Rectal smooth muscle tissue (tissue), 1 donor: ENCODE measurements around the gene TMEM237.
A peak's percentile ranks its signal among the peaks of the same experiment; 100 is the strongest.

Source experiments
- H3K27ac ChIP-seq: one replicate; pipeline ENCODE4 v1.7.0; 2013; ENCODE audit warnings: low read depth, low read length, inconsistent platforms
- H3K27me3 ChIP-seq: one replicate; pipeline ENCODE4 v1.7.0; 2013; ENCODE audit warnings: low read length; ENCODE audit not compliant: control insufficient read depth, insufficient read depth
- H3K36me3 ChIP-seq: one replicate; pipeline ENCODE4 v1.7.0; 2013; ENCODE audit warnings: low read length; ENCODE audit not compliant: control insufficient read depth, insufficient read depth
- H3K4me1 ChIP-seq: one replicate; pipeline ENCODE4 v1.7.0; 2013; ENCODE audit warnings: low read length; ENCODE audit not compliant: control insufficient read depth, insufficient read depth
- H3K4me3 ChIP-seq: one replicate; pipeline ENCODE4 v1.7.0; 2013; ENCODE audit warnings: low read length
- H3K9ac ChIP-seq: one replicate; pipeline ENCODE4 v1.7.0; 2013; ENCODE audit warnings: low read length

Gene TMEM237

DNA sequence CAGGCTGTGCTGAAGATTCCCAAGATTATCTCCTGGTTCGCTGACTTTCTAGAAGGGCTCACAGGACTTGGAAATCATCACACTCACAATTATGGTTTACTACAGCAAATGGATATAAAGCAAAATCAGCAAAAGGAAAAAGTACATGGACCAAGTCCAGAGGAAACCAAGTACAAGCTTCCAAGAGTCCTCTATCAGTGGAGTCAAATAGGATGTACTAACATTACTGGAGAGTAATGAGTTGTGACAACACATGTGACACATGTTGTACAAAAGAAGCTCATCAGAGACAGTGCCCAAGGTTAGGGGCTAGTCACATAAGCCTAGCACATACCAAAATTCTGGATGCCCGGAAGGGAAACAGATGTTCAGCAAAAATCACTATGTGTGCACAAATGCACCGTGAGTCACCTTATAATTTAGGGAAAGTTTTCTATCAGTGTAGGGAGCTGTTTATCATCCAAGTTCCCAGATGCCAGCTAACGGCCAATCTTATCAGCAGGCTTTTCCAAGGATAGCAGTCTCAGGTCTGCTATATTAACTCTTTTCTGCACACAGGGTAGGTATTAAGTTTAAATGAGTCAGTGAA lies 9.5 kb downstream of the TMEM237 start:
- H3K4me3 ChIP-seq = no peak overlapping the region
- no peak overlapping the region for H3K9ac ChIP-seq
- no peaks in the 10 kb centered on the region for H3K27me3 ChIP-seq
- peaks cover 5% of the 10 kb centered on the region for H3K36me3 ChIP-seq
- H3K27ac ChIP-seq = no peak overlapping the region
- H3K4me1 ChIP-seq = no peaks in the 10 kb centered on the region

- Histone ChIP-seq H3K9ac (no peak overlapping the region), H3K4me3 (no peak overlapping the region), H3K4me1 (no peaks in the 10 kb centered on the region), H3K36me3 (peaks cover 8% of the 10 kb centered on the region), H3K27me3 (no peaks in the 10 kb centered on the region), H3K27ac (no peak overlapping the region)
These were observed 12.3 kb downstream of the TMEM237 start for GRCh38 chr2:201631041-201631440.

DNA sequence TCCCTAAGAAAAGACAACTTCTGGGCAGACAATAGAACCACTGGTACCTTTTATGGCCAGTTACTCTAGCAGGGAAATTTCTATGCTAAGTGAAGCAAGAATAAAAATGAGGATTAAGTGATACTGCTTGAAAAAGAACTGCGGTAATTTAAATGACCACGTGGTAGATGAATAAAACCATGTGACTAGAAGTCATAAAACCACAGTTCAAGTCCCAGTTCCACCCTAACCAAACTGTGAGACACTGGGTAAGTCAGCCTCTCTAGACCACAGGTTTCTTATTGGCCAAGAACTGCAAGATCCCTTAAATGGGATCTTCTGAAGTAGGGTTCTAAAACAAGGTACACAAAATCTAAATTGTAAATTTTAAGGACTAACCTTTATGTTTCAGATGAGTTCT lies 12.7 kb downstream of the TMEM237 start:
- H3K4me3 ChIP-seq = no peak overlapping the region
- no peaks in the 10 kb centered on the region for H3K4me1 ChIP-seq
- H3K9ac ChIP-seq = no peak overlapping the region
- H3K36me3 ChIP-seq = peaks cover 8% of the 10 kb centered on the region
- H3K27ac ChIP-seq = no peak overlapping the region
- H3K27me3 ChIP-seq = no peaks in the 10 kb centered on the region

GRCh38 chr2:201628545-201628944 lies 14.8 kb downstream of the TMEM237 start:
- no peaks in the 10 kb centered on the region for H3K4me1 ChIP-seq
- no peak overlapping the region for H3K9ac ChIP-seq
- H3K27me3 ChIP-seq = no peaks in the 10 kb centered on the region
- H3K4me3 ChIP-seq = no peak overlapping the region
- H3K27ac ChIP-seq = no peak overlapping the region
- peaks cover 8% of the 10 kb centered on the region for H3K36me3 ChIP-seq

GRCh38 chr2:201622306-201622970 lies 20.9 kb downstream of the TMEM237 start:
- H3K4me1 ChIP-seq = no peaks in the 10 kb centered on the region
- H3K27ac ChIP-seq = no peak overlapping the region
- peaks cover 3% of the 10 kb centered on the region for H3K36me3 ChIP-seq
- H3K9ac ChIP-seq = no peak overlapping the region
- no peak overlapping the region for H3K4me3 ChIP-seq
- H3K27me3 ChIP-seq = no peaks in the 10 kb centered on the region

GRCh38 chr2:201621293-201621999 lies 21.9 kb downstream of the TMEM237 start:
- H3K4me1 ChIP-seq = no peaks in the 10 kb centered on the region
- H3K27me3 ChIP-seq = no peaks in the 10 kb centered on the region
- no peak overlapping the region for H3K27ac ChIP-seq
- no peak overlapping the region for H3K9ac ChIP-seq
- no peak overlapping the region for H3K4me3 ChIP-seq
- no peaks in the 10 kb centered on the region for H3K36me3 ChIP-seq

GRCh38 chr2:201618744-201619662 lies 24.3 kb downstream of the TMEM237 start:
- no peaks in the 10 kb centered on the region for H3K4me1 ChIP-seq
- H3K27me3 ChIP-seq = no peaks in the 10 kb centered on the region
- no peaks in the 10 kb centered on the region for H3K36me3 ChIP-seq
- H3K4me3 ChIP-seq = peak overlapping the region; percentile 26
- no peak overlapping the region for H3K27ac ChIP-seq
- no peak overlapping the region for H3K9ac ChIP-seq

DNA sequence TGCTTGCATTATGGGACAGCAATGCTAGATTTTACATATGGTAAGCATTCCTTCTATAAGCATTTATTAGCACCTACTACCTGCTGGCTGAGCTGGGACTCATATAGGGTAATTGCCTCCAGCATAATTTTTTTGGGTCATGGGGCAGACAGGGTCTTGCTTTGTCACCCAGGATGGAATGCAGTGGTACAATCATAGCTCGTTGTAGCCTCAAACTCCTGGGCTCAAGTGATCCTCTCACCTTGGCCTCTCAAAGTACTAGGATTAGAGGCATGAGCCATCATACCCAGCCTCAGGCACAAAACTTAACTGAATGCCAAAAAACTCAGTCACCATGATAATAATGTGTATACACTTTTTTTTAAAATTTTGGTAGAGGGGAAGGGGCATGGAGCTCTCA lies 35.3 kb downstream of the TMEM237 start:
- H3K36me3 ChIP-seq = no peaks in the 10 kb centered on the region
- no peaks in the 10 kb centered on the region for H3K27me3 ChIP-seq
- H3K9ac ChIP-seq = no peak overlapping the region
- H3K27ac ChIP-seq = no peak overlapping the region
- H3K4me3 ChIP-seq = no peak overlapping the region
- H3K4me1 ChIP-seq = no peaks in the 10 kb centered on the region

DNA sequence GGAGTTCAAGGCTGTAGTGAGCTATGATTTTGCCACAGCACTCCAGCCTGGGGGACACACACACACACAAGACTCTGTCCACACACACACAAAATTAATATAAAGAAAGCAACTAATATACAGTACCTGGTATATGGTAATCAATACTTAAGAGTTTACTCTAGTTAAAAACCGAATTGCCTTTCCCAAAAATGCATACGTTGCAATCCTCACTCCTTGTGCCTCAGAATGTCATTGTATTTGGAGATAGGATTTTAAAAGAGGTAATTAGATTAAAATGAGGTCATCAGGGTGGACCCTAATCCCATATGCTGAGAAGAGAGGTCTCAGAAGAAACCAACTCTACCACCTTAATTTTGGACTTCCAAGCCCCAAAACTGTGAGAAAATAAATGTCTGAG lies 35.7 kb downstream of the TMEM237 start:
- H3K36me3 ChIP-seq = no peaks in the 10 kb centered on the region
- H3K4me3 ChIP-seq = no peak overlapping the region
- no peaks in the 10 kb centered on the region for H3K27me3 ChIP-seq
- no peaks in the 10 kb centered on the region for H3K4me1 ChIP-seq
- no peak overlapping the region for H3K27ac ChIP-seq
- no peak overlapping the region for H3K9ac ChIP-seq

GRCh38 chr2:201600906-201601305 lies 42.4 kb downstream of the TMEM237 start:
- H3K4me3 ChIP-seq = no peak overlapping the region
- no peaks in the 10 kb centered on the region for H3K36me3 ChIP-seq
- H3K4me1 ChIP-seq = no peaks in the 10 kb centered on the region
- H3K27ac ChIP-seq = no peak overlapping the region
- no peaks in the 10 kb centered on the region for H3K27me3 ChIP-seq
- H3K9ac ChIP-seq = no peak overlapping the region

DNA sequence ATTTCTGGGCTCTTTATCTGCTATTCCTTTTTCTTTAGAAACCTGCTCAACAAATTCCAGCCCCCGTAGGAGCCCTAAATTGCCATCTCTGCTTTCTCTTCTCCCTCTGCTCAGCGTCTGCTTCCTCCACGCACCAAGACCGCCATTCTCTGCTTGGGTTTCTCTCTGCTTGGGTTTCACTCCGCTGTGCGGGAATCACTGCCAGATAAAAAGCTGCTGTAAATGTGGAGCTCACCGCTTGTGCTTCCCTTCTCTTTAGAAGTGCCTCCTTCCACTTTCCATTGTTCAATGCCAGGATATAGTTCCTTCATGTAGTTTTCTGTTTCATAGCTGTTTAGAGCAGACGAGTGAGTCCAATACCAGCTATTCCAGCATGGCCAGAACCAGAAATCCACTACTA lies 45.9 kb downstream of the TMEM237 start:
- no peak overlapping the region for H3K4me3 ChIP-seq

GRCh38 chr2:201580486-201580885 lies 62.8 kb downstream of the TMEM237 start:
- Histone ChIP-seq H3K27me3 (no peaks in the 10 kb centered on the region), H3K4me1 (no peaks in the 10 kb centered on the region)

More for the DNA sequence above, 45.9 kb downstream of the TMEM237 start:
- H3K27me3 ChIP-seq = no peaks in the 10 kb centered on the region
- H3K4me1 ChIP-seq = no peaks in the 10 kb centered on the region
- H3K36me3 ChIP-seq = no peaks in the 10 kb centered on the region
- no peak overlapping the region for H3K9ac ChIP-seq
- H3K27ac ChIP-seq = no peak overlapping the region

More at GRCh38 chr2:201580486-201580885, 62.8 kb downstream of the TMEM237 start:
- Histone ChIP-seq H3K27ac (no peak overlapping the region), H3K4me3 (no peak overlapping the region), H3K9ac (no peak overlapping the region), H3K36me3 (no peaks in the 10 kb centered on the region)
